GM18870 (cell line): ENCODE measurements around the gene HOXD3.

Source experiments
- ATAC-seq: cut with Tn5 transposase; IDR thresholded peaks from one replicate; pipeline ENCODE4 v1.9.1; 2021; ENCODE audit warnings: moderate library complexity; ENCODE audit not compliant: unreplicated experiment

The HOXD3 gene

DNA sequence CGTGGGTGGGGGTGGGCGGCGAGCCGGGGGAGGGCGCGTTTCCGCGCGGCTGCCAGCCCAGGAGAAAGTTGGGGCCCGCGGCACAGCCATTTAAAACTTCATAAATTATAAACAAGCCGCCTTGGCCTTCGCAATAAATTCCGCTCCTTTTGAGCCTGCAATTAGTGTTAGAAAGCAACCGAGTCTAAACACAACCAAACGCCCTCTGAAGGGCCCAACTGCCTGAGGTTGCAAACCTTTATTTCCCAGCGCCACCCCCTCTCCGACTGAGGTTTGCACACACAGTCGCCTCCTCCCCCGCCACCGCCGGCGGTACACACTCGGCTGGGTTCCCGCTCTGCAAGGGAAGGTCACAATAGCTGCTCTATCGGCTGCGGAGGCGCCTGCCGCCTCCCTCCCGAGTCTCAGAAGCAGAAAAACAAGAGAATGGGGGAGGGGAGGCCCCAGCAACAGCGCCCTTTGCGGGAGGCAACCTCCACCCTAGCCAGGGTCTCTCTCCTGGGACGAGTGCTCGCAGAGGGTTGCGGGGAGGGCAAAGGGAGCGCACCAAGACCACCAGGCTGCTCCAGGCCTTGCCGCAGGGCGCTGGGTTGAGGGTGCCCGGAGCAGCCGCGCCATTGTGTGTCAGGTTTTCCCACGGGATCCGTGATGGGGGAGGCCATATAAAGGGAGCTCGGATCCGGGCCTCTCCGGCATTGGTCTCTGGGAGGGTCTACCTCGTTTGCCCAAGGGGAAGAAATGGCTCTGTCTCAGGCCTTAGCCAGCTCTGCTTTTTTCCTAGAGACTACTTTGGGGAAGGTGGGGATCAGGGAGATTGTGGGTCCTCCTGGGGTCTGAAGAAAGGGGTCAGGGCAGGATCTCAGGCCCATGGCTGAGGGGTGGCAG is 18.0 kb downstream of the HOXD3 start:
- no peak for ATAC-seq

GRCh38 chr2:176175709-176176607 is 18.9 kb downstream of the HOXD3 start:
- ATAC-seq = no peak

DNA sequence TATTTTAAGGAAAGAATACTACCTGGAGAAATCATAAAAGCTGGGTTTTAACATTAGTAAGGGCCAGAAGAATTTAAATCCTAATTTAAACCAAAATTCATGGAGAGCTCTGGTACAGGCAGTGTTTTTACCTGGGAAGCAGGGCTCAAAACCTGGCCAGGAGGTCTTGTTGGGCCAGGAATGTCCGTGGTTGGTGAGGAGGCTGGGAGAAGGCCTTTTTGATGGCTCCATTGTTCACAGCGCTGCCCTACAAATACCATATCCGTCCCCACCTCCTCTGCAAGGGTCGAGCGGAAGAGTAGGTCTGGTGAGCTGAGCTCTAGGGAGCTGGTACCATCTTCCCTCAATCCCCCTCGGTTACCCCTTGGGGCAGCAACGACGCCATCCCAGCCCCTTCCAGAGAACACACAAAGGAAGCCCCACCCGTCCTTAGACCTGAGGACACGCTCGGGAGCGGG is 20.5 kb downstream of the HOXD3 start:
- ATAC-seq = no peak

GRCh38 chr2:176178038-176178756 is 21.1 kb downstream of the HOXD3 start:
- ATAC-seq = no peak

DNA sequence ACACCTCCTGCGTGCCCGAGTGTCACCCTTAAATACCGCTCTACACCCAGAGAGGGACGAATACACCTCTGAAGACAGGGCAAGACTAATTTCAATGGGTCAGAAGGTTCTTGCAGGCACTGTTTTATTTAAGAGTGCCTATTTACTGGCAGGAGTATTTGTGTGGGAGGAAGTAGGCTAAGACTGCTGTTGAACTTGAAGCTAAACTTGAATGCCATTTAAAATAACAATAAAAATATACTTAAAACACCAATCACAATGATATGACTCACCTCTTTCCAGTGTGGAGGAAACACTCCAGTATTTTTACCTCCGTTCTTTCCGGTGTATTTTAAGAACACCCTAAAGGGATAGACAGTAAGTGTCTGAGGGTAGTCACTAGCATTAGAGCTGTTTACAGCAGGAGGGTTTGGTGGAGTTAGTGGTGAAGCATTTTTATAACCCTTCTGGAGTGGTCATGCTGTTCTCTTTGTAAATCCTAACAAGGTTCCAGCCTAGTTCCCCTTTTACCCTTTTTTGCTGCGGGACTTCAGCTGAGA is 21.7 kb downstream of the HOXD3 start:
- no peak for ATAC-seq

DNA sequence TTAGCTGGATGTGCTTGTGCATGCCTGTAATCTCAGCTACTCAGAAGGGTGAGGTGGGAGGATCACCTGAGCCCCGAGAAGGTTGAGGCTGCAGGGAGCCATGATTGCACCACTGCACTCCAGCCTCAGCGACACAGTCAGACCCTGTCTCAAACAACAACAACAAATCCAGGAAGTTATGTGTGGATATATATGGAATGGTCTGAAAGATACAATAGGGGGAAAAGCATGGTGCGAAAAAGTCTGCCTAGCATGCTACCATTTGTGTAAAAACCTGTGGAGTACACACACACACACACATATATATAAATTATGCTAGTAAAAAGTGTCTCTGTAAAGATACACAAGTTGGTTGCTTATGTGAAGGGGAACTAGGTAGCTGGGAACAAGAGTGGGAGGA is 24.4 kb downstream of the HOXD3 start:
- no peak for ATAC-seq

DNA sequence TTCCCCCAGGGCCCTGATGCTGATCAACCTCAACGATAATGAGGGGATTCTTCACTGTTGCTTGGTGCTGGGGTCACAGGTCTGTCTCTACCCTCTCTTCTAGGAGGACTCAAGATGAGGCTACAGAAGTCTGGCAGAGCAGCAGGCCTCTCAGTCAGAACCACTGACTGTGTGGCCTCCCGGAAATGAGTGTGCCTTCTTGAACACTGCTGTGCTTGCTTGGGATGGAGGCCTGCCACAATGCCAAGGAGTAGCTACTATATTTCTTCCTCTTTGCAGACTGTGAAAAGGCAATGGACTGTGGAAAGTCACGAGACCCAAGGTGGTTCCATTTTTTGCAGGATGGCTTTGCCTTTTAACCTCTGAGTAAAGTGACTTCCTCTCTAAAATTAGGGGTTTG is 25.6 kb downstream of the HOXD3 start:
- ATAC-seq = no peak

GRCh38 chr2:176184749-176185148 is 27.6 kb downstream of the HOXD3 start:
- ATAC-seq = no peak

DNA sequence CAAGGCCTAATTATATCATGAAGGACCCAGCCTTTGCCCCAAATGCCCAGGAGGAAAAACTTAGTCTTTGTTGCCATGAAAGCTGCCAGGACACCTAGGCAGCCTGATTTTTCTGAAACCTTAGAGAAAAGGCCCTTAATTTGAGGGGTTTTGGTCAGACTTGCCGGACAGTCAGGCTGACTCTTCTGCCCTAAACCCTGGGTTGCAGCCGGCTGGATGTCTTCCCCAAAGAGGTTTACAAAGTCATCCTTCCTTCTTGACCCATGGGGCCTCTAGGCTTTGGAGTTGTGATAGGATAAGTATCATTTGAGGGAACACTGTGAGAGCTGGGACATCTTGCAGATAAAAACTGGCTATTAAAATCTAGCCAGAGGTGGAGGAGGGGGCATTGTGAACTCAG is 28.9 kb downstream of the HOXD3 start:
- ATAC-seq = no peak

DNA sequence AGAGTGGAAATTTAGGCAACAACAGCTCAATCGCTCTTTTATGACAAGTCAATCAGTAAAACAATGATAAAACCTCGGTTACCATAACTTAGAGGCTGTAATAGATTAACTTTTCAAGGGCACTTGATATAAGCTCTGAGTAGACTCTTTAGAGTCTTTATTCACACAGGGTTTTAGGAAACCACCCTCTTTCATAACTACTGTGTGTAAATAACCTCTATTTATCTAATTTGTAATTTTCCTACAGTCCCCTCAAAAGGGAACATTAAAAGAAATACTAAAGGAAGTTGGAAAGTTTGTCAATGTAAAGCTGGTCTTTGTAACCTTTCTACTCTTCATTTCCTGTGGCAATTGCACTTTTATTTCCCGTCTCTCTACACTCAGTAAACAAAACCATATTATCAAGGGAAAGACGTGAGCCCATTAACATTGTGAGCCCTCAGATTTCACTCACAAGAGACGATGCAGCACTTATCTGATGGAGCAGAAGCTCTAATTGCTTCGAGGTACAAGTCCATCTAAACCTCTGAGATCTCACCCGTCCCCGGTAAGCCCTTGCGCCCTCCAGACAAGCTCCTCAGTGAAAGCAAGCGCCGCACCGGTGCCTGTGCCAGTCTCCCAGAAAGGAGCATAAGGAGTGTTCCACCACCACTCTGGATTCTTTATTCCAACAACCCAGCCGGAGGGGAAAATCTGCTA is 30.2 kb downstream of the HOXD3 start:
- no peak for ATAC-seq

GRCh38 chr2:176187899-176188773 is 31.0 kb downstream of the HOXD3 start, which contains the start of gene HOXD1:
TSS of gene HOXD1 (plus strand) at chr2:176188668. CDS start at chr2:176188802, 134 bp downstream.
- ATAC-seq = no peak

DNA sequence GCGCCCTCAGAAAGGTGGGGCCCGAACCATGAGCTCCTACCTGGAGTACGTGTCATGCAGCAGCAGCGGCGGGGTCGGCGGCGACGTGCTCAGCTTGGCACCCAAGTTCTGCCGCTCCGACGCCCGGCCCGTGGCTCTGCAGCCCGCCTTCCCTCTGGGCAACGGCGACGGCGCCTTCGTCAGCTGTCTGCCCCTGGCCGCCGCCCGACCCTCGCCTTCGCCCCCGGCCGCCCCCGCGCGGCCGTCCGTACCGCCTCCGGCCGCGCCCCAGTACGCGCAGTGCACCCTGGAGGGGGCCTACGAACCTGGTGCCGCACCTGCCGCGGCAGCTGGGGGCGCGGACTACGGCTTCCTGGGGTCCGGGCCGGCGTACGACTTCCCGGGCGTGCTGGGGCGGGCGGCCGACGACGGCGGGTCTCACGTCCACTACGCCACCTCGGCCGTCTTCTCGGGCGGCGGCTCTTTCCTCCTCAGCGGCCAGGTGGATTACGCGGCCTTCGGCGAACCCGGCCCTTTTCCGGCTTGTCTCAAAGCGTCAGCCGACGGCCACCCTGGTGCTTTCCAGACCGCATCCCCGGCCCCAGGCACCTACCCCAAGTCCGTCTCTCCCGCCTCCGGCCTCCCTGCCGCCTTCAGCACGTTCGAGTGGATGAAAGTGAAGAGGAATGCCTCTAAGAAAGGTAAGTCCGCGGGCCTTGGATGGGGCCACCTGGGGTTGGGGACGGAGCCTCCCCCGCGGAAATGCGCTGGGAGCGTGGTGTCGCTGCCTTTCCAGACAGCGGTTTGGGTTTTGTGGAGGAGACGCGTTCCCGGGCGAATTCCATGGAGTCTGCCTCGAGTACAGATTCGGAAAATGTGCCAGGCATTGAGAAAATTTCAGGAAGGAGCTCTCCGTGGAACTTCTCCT is 31.9 kb downstream of the HOXD3 start:
- ATAC-seq = no peak

- no peak for ATAC-seq
These were observed 32.9 kb downstream of the HOXD3 start for GRCh38 chr2:176189681-176190641.

DNA sequence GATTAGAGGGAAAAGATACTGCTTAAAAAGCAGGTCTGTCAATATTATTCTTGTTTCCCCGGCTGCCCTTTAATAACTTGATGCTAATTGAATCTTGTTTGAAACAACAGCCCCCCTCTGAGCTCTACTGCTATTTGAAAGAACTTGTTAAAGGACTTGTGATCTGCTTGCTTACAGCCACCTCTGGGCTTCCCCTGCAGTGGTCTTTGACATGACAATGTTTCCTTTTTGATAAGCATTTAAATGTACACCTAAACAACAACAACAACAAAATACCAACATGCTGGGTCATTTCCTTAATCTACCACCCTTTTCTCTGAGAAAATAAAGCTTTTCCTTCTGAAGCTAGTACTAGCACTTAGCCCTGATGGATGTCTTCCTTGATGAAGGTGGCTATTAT is 35.2 kb downstream of the HOXD3 start:
- no peak for ATAC-seq

- no peak for ATAC-seq
These were observed 35.9 kb downstream of the HOXD3 start for GRCh38 chr2:176193048-176193447.

DNA sequence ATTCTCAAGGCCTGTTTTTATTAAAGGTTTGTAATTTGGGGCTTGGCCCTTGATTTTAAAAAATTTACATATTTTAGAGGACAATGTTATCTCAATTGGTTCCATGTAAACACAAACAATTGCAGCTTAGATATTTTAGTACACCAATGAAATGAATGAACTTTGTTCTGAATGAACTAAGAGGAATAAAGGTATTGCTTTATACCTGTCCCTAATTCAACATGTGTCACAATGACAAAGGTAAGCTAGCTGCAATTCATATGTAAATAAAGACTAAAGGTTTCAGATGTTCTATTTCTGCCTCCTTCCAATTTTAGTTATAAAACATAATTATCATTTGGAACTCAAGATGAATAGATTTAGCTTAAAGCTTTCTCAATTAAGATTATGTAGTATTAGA is 42.8 kb downstream of the HOXD3 start:
- ATAC-seq = no peak

DNA sequence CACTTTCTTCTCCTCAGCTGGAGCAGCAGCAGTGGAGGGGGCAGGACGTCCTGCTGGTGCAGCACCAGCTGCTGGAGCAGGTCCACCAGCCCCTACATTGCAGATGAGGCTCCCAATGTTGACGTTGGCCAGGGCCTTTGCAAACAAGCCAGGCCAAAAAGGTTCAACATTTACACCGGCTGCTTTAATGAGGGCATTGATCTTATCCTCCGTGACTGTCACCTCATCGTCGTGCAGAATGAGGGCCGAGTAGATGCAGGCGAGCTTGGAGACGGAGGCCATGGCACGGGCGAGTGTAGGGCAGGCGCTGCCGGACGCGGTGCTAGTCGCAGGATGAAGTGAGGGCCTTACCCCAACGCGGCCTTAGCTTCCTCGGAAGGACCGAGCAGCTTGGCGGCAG is 43.9 kb downstream of the HOXD3 start:
- no peak for ATAC-seq
